GM21825 (cell line): ENCODE measurements around the gene SEMA5B.

Experiments
- ATAC-seq: cut with Tn5 transposase; IDR thresholded peaks from one replicate; pipeline ENCODE4 v1.9.1; 2021; ENCODE audit warnings: mild to moderate bottlenecking, moderate library complexity; ENCODE audit not compliant: unreplicated experiment

SEMA5B gene

DNA sequence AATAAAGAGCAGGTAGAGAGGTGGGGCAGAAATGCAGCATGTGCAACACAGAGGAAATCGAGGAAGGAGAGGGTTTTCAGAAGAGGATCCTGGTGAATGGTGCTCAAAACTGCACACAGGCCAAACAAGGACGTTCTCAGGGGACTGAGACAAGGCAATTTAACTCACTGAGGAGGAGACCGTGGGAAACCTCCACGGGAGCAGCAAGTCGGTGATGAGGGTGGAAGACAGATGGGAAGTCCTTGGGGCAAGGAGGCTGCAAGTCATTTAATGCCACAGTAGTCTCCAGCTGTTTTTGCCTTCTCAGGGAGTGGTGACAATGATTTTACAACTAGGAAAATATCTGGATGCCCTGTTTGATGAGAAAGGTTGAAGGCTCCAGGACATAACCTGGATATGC, 27.8 kb upstream of the SEMA5B start:
- ATAC-seq, result no peak

GRCh38 chr3:123054931-123055330, 27.4 kb upstream of the SEMA5B start:
- no peak for ATAC-seq

DNA sequence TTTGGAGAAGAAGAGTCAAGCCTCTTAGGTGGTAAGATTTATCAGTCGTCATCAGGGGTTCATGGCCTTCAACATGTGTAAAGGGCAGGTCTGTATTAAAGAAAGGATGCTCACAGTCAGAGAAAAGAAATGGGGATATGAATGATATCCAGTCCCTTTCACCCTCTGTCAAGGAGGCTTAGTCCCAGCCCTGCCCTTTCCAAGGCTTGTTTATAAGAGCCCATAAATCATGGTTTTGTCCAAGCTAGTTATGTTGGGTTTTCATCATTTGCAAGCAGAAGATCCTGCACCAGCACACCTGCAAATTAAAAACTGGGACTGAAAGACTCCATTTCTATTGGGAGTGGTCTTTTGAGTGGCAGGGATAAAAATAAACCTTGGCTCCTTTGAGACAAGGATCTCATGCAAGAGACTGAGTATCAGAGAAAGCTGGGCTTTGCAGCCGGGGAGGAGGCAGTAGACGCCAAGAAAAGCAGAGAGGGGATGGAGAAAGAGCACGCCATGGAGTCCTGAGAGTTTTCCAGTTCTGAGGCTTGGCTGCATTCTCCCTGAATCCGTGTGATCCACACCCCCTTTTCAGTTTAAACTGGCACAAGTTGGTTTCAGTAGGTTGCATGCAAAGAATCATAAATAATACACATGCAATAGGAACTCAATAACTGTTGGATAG, 26.7 kb upstream of the SEMA5B start:
- no peak for ATAC-seq

DNA sequence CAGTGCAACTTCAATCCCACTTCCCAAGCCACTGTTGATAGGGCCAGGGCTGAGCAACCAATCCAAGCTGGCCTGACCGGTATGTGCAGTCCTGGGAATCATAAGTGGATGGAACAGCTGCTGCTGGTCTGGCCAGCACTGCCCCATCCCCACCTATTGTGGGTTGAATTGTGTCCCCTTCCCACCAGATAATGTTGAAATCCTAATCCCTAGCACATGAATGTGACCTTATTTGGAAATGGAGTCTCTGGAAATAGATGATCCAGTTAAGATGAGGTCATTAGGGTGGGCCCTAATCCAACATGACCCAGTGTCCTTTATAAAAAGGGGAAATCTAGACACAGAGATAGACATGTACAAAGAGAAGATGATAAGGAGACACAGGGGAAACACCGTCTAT, 25.5 kb upstream of the SEMA5B start:
- ATAC-seq, result no peak

- ATAC-seq, result no peak
Measured at GRCh38 chr3:123050666-123051065, 23.1 kb upstream of the SEMA5B start.

GRCh38 chr3:123048480-123049237, 21.1 kb upstream of the SEMA5B start:
- ATAC-seq, result no peak

- no peak for ATAC-seq
Measured at GRCh38 chr3:123047062-123047319, 19.4 kb upstream of the SEMA5B start.

DNA sequence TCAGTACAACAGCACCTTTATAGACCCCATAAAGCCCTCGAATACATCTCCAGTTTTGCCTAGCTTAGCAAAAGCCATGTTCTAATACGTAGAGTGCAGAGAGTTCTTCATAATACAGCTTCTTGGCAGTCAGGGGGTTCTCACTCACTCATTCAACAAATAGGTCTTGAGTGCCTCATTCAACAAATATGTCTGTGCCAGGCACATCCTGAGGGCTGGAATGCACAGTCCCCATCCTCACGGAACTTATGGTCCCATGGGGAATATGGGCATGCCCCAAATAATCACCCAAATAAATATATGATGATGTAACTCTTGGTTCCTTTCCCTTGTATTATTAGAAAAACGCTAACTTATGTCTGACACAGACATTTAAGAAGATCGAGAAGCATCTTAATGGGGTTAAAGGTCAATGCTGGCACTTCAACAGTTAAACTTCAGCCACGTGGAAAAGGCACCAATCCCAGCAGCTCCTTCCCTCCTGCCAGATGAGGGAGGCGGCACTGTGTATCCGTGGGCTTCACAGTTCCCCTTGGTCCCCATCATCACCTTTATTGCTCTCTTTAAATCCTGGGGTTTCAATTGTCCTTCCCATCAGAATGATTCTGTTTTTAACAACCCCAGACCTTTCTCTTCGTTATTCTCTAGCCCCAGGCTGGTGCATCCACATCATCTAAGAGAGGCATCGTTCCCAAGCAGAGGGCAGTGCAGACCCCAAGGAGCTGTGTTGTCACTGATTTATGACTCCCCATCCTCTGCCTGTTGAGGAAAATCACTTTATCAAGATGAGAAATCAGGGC, 18.9 kb upstream of the SEMA5B start:
- no peak for ATAC-seq

DNA sequence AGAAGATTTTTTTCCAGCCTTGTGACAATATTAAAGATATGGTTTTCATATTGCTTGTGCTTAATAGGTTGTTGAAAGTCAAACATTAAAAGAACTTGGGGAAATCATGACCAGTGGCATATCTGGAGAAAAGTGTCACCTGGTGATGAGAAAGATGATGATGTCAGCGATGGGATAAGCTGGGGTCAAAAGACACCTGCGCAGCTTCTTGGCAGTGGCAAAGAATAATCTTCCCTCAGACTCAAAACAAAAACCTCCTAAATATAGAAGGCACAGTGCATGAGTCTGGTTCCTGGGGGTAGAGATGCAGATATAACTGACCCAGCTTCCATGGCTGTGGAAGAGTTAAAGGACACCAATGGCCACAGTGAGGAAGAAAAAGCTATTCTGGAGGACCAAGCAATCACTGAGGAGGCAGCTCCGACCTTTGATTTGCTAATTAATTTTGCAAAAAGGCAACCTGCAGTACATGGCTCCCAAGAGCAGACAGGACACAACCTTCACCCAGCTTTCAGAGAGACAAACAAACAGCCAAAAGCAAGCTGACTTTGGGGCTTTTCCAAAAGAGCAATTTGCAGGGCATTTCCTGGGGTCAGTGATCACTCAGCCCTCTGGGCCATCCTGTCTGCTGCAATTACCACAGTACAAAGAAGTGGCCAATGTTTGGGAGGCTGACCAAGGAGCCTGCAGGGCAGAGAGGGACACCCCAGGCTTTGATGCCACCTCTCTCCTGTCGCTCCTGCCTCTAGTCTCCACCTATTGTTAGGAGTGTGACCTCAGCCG, 17.6 kb upstream of the SEMA5B start:
- no peak for ATAC-seq

- ATAC-seq, result no peak
Measured at GRCh38 chr3:123042413-123042812, 14.8 kb upstream of the SEMA5B start.

- ATAC-seq, result no peak
Measured at GRCh38 chr3:123039178-123039577, 11.6 kb upstream of the SEMA5B start.

DNA sequence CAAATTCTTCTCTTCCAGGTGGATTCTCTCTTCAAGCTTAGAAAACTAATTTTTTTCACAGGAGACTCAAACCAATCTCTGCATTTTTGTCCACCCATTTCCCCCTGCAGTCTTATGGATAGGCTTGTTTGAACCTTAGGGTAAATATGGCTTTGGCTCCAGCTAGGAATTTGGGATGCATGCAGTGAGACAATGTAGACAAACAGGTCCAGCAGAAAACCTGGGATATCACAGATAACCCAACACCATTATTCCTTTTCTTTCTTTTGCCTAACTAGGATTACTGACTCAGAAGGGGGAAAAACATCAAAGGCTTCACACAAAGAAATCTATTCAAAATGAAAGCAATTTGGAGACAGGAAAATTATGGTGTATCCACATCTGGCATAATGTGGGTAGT, 11.2 kb upstream of the SEMA5B start:
- ATAC-seq, result no peak

DNA sequence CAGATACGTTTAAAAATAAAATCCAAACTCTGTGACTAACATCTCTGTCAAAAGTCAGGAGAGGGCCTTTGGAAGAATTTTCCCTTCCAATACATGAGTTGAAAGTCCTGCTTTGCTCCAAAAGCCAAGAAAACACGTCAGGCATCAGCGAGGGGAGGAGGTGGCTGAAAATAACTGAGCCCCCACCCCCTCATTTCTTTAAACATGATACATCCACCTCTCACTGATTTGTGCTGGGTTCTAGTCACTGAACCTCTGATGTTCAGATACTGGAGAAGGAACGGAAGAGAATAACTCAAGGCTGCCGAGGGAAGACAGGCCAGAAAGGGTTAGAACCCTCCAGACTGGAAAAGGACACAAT, 9.4 kb upstream of the SEMA5B start:
- ATAC-seq, result no peak

GRCh38 chr3:123036352-123037014, 8.9 kb upstream of the SEMA5B start:
- ATAC-seq, result no peak

DNA sequence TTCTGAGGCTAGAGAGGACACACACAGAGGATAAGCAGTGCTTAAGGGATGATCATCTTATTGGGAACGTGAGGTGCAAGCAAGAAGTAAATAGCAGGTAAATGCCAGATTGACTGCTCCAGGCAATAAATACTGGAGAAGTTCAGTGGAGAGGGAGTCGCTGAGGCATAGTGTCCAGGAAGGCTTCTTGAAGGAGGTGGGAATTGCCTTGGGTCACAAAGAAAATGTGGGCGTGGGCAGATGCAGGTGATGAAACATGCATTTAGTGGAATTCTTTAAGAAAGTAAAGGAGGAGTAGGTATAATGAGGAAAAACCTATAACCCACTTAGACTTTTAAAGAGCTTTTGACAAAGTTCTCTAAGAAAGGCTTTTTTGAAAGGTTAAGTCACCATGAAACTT, 7.4 kb upstream of the SEMA5B start:
- no peak for ATAC-seq

- ATAC-seq, result no peak
Measured at GRCh38 chr3:123034120-123034519, 6.6 kb upstream of the SEMA5B start.

DNA sequence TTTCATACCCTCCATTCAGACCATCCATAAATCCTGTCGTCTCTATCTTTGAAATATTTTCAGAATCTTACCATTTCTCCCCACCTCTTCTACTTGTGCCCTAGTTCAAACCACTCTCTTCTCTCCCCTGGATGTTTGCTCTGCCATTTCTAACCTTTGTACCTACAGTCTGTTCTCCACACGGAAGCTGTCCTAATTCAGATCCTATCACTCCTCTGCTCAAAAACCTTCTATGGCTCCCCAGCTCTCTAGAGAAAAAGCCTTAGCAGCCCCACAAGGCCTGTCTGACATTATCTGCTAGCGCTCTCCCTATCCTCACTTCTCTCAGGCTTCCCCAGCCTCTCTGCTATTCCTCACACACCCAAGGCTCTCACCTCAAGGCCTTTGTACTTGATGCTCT, 4.5 kb upstream of the SEMA5B start:
- no peak for ATAC-seq

- no peak for ATAC-seq
Measured at GRCh38 chr3:123031051-123031450, 3.5 kb upstream of the SEMA5B start.

- no peak for ATAC-seq
Measured at GRCh38 chr3:123028233-123028828, 768 bp upstream of the SEMA5B start.

- no peak for ATAC-seq
Measured at GRCh38 chr3:123026565-123027291, 835 bp downstream of the SEMA5B start.
